HEK293 (cell line): ENCODE measurements around the gene THOC3.
"Not testable (repeated sequence)": the region's sequence is repeated elsewhere in the genome, so short reads cannot be mapped to it uniquely, and the experiment has no call there.

Source experiments
- ZBTB8A ChIP-seq: fragments of 450-650 bp; formaldehyde crosslinking; IDR thresholded peaks from 2 replicates; pipeline ENCODE4 v1.5.1; 2016; ENCODE audit warnings: missing biosample characterization, missing genetic modification characterization
- ZNF16 ChIP-seq: fragments of 450-650 bp; formaldehyde crosslinking; IDR thresholded peaks from 2 replicates; pipeline ENCODE4 v1.5.1; 2016; ENCODE audit warnings: low read depth, missing biosample characterization, missing genetic modification characterization
- ZNF341 ChIP-seq: fragments of 450-650 bp; formaldehyde crosslinking; IDR thresholded peaks from 2 replicates; pipeline ENCODE4; 2016; ENCODE audit warnings: low read depth, missing biosample characterization, missing genetic modification characterization
- ZNF626 ChIP-seq: fragments of 450-650 bp; sonication (Bioruptor Pico); formaldehyde crosslinking; IDR thresholded peaks from 2 replicates; pipeline ENCODE4 v1.5.1; 2018; ENCODE audit warnings: missing biosample characterization, missing genetic modification characterization, inconsistent platforms
- TF ChIP-seq, protein P1 (sequence below): fragments of 450-650 bp; formaldehyde crosslinking; IDR thresholded peaks from 2 replicates; pipeline ENCODE4 v1.5.1; 2016; ENCODE audit warnings: missing biosample characterization, missing genetic modification characterization
- TF ChIP-seq, protein P2 (sequence below): fragments of 450-650 bp; formaldehyde crosslinking; IDR thresholded peaks from 2 replicates; pipeline ENCODE4 v1.5.1; 2016; ENCODE audit warnings: missing biosample characterization, missing genetic modification characterization

- TF ChIP-seq ZNF16; ZNF626 (tag by site-specific recombination); ZBTB8A (tag by site-specific recombination); ZNF341 (tag by site-specific recombination): not testable (repeated sequence)
- TF ChIP-seq, protein P1, sequence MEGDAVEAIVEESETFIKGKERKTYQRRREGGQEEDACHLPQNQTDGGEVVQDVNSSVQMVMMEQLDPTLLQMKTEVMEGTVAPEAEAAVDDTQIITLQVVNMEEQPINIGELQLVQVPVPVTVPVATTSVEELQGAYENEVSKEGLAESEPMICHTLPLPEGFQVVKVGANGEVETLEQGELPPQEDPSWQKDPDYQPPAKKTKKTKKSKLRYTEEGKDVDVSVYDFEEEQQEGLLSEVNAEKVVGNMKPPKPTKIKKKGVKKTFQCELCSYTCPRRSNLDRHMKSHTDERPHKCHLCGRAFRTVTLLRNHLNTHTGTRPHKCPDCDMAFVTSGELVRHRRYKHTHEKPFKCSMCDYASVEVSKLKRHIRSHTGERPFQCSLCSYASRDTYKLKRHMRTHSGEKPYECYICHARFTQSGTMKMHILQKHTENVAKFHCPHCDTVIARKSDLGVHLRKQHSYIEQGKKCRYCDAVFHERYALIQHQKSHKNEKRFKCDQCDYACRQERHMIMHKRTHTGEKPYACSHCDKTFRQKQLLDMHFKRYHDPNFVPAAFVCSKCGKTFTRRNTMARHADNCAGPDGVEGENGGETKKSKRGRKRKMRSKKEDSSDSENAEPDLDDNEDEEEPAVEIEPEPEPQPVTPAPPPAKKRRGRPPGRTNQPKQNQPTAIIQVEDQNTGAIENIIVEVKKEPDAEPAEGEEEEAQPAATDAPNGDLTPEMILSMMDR, result not testable (repeated sequence)
- TF ChIP-seq, protein P2, sequence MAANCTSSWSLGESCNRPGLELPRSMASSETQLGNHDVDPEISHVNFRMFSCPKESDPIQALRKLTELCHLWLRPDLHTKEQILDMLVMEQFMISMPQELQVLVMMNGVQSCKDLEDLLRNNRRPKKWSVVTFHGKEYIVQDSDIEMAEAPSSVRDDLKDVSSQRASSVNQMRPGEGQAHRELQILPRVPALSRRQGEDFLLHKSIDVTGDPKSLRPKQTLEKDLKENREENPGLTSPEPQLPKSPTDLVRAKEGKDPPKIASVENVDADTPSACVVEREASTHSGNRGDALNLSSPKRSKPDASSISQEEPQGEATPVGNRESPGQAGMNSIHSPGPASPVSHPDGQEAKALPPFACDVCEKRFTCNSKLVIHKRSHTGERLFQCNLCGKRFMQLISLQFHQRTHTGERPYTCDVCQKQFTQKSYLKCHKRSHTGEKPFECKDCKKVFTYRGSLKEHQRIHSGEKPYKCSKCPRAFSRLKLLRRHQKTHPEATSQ, result not testable (repeated sequence)
Measured at GRCh38 chr5:176017324-176017723, 49.2 kb upstream of the THOC3 start.
